KBM-7 (cell line): ENCODE measurements around the gene TPD52L1.
"Not testable (repeated sequence)": the region's sequence is repeated elsewhere in the genome, so short reads cannot be mapped to it uniquely, and the experiment has no call there.

Experiments
- DNase-seq: peaks from one replicate; pipeline ENCODE4 v3.0.0-alpha.2; 2015
- in situ Hi-C: fragments of 300-500 bp; cut with MboI; formaldehyde crosslinking; loops from 2 replicates; pipeline ENCODE4 v1.14.3; 2020; ENCODE audit warnings: low sequenced_read_pairs, low pct_unique_long_range_greater_than_20kb, mixed read lengths

The TPD52L1 gene, protein sequence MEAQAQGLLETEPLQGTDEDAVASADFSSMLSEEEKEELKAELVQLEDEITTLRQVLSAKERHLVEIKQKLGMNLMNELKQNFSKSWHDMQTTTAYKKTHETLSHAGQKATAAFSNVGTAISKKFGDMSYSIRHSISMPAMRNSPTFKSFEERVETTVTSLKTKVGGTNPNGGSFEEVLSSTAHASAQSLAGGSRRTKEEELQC

DNA sequence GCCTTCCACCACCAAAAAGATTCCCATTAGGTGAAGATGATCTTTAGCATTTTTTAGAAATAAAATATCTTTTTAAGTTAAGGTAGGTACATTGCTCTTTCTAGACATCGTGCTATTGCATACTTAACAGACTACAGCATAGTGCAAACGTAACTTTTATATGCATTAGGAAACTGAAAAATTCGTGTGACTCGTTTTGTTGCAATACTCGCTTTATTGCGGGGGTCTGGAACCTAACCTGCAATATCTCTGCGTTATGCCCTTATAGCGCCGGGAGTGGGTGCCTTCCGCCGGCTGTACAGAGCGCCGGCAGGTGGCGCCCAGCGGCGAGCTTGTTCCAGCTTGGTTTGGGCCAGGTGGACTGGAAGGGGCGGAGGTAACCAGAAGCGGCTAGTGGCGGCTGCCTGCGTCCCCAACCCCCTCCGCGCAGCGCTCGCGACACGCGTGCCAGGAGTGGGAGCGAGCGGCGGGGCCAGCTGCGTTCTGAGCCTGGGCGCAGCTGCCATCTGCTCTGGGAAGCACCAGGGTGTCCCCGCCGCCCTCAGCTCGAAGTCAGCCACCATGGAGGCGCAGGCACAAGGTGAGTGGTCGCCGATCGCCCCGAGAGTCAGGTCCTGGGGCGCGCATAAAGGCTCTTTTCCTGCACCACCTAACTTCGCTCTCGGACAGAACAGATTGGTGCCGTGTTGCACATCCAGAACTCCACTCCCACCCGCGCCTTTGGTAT, at the start of gene TPD52L1:
Gene TPD52L1 (plus strand): TSS at position 383 of the 727 bp plus-strand sequence. CDS start 179 bp downstream, at position 562.
- DNase-seq: peak; percentile 83
- in situ Hi-C loops: no loop called here

DNA sequence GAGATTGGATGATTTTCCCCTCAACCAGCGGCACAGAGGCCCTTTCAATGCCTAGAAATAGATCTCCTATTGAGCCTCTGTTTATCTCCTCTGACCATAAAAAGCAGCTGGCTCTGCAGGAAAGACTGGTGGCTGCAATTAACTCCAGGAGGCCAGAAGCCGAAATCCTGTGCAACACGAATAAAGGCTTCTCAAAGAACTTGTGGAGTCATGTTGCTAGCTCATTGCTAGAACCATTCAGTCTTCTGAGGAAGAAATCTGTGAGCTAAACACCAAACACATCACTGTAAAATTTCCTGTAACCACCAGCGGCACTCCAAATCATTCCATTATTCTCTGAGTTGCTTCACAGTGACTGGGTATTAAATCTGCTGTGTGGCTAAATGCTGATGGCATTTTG, 49.1 kb upstream of the TPD52L1 start:
- in situ Hi-C loops: loop anchor here (25.0 kb wide), 1 partner anchor 217 kb away; no protein-coding TSS in a partner anchor
- no peak for DNase-seq

DNA sequence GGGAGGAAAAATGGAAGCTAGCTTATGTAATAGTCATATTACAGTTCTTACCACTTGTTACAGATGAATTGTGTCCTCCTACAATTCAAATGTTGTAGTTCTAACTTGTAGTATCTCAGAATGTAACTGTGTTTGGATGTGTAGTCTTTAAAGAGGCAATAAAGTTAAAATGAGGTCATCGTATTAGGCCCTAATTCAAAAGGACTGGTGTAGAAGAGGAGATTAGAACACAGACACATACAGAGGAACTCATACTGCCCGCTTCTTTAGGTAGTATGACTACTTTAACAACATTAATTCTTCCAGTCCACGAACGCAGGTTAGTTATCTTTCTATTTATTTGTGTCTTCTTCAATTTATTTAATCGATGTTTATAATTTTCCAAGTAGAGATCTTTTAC, 46.5 kb upstream of the TPD52L1 start:
- DNase-seq: no peak
- in situ Hi-C loops: loop anchor here (25.0 kb wide), 1 partner anchor 220 kb away; no protein-coding TSS in a partner anchor

DNA sequence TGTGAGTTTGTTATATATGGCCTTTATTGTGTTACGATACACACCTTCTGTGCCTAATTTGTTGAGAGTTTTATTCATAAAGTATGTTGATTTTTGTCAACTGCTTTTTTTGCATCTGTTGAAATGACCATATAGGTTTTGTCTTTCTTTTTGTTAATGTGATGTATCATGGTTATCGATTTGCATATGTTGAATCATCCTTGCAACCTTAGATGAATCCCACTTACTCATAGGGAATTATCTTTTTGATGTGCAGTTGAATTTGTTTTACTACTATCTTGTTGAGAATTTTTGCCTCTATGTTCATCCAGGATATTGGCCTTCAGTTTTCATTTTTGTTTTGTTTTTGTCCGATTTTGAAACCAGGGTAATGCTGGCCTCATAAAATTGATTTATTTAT, 45.7 kb upstream of the TPD52L1 start:
- no peak for DNase-seq
- in situ Hi-C loops: loop anchor here (25.0 kb wide), 1 partner anchor 221 kb away; no protein-coding TSS in a partner anchor

DNA sequence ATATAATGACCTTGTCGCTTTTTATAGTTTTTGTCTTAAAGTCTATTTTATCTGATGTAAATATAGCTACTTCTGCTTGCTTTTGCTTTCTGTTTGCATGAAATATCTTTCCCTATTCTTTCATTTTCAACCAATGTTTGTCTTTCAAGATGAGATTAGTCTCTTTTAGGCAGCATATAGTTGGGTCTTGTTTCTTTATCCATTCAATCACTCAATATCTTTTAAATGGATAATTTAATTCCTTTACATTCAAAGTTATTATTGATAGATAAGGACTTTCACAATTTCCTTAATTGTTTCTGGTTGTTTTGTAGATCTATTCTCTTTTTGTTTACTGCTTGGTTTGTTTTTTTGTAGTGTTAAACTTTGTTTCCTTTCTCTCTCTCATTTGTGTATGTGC, 43.5 kb upstream of the TPD52L1 start:
- no peak for DNase-seq
- in situ Hi-C loops: loop anchor here (25.0 kb wide), 1 partner anchor 223 kb away; no protein-coding TSS in a partner anchor

DNA sequence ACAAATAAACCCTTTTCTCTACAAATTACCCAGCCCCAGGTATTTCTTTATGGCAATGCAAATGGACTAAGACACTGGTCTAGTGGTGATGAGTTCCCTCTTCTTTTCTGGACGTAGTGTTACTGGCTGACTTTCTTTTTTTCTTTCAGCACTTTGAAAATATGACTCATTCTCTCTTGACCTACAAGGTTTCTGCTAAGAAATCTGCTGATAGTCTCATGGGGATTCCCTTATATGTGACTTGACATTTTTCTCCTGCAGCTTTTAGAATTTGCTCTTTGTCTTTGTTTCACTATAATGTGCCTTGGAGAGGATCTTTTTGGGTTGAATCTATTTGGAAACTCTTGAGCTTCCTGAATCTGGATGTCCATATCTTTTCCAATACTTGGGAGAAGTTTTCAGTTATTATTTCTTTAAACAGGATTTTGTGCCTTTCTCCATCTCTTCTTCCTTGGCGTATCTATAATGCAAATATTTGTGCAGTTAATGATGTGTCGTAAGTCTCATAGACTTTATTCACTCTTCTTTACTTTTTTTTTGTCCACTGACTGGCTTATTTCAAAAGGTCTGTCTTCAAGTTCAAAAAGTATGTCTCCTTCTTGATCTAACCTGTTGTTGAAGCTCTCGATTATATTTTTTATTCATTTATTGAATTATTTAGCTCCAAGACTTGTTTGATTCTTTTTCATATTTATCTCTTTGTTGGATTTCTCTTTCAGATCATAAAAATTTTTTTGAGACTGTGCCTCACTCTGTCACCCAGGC, 42.2 kb upstream of the TPD52L1 start:
- in situ Hi-C loops: loop anchor here (25.0 kb wide), 1 partner anchor 224 kb away; no protein-coding TSS in a partner anchor
- DNase-seq: no peak

DNA sequence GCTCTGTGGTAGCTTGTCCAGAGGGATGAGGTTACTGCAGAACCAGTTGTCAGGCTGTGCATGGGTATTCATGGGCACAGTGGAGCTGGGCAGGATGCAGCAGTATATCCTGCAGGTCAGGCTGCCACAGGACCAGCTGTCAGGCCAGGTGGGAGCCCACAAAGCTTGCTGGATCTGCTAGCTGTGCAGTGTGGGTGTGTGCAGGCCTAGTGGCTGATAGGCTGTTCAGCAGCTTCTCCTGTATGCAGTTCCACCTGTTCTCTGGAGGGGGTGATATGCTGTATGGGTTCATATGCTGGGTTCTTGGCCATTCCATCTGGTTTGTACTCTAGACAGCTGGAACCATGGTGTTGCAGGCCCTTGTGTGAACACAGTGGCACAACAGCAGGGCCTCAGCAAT, 40.6 kb upstream of the TPD52L1 start:
- DNase-seq: no peak
- in situ Hi-C loops: loop anchor here (25.0 kb wide), 1 partner anchor 226 kb away; no protein-coding TSS in a partner anchor

DNA sequence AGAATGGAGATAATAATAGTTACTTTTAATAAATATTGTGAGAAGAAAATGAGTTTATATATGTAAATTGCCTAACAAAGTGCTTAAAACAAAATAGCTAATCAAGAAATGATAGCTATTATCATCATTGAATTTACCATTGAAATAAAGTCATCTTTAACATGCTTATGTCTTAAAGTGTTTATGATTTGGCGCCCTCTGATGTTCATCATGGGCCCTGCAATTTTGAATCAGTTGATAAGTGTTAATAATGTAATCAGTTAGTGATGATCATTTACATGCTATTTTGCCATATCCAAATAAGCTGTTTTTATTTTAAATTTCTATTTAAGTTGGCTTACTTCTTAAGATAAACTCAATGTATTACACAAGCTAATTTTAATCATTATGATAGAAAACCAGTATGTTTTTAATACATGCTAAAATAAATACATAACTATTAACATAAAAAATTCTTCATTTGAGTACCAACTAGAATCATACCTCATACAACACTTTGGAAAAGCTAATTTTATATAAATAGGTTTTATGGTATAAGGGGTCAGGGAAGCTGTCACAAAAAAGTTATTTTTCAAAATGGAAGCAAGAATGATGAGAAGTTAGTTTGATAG, 39.2 kb upstream of the TPD52L1 start:
- DNase-seq: peak; percentile 40
- in situ Hi-C loops: loop anchor here (25.0 kb wide), 1 partner anchor 227 kb away; no protein-coding TSS in a partner anchor

DNA sequence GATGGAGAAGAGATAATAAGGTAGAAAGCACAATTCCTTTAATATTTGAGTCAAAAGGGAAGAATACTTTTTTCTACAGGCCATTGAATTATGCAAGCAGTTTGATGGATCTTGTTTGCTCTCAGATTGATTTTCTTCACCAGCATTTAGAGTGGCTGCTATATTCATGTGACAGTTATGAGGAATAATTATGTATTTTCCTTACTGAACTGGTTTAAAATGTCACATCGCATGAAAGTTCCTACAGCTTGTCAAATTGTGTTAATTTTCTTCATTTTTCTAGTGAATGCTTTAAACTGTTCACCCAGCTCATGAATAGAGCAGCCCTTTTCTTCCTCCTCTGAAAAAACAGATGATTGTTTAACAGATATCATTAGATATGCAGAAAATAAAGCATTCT, 37.4 kb upstream of the TPD52L1 start:
- in situ Hi-C loops: loop anchor here (25.0 kb wide), 1 partner anchor 229 kb away; no protein-coding TSS in a partner anchor
- no peak for DNase-seq

DNA sequence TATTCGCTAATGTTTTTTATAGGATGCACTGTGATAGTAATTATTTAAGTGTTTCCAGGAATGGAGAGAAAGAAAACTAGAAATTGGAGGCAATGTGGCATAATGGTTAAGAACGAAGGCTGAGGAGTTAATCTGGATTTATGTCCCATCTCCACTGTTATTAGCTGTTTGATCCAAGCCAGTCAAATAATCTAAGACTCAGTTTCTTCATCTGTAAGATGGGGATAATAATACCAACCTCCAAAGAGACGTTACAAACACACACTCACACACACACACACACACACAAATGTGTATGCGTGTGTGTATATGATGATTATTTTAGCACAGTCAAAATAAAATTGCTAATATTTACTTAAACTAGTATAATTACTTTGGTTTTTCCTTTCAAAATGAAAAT, 36.9 kb upstream of the TPD52L1 start:
- in situ Hi-C loops: loop anchor here (25.0 kb wide), 1 partner anchor 229 kb away; no protein-coding TSS in a partner anchor
- DNase-seq: no peak

DNA sequence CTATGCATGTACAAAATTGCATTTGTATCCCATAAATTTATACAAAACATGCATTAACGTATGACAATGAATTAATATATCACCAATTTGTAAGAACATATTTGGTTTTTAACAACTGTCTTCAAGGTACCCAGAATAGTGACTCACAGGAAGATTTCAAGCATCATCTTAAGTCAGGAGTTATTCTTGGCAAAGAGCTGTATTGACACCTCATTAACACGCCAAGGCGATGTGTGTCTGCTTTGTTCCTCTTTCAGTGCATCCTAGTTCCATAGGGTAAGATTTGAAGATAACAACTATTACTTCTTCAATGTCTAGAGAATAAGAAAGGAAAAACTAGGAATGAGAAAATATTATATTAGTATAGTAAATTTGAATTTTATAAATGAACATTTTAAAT, 35.8 kb upstream of the TPD52L1 start:
- in situ Hi-C loops: loop anchor here (25.0 kb wide), 1 partner anchor 231 kb away; no protein-coding TSS in a partner anchor
- no peak for DNase-seq

DNA sequence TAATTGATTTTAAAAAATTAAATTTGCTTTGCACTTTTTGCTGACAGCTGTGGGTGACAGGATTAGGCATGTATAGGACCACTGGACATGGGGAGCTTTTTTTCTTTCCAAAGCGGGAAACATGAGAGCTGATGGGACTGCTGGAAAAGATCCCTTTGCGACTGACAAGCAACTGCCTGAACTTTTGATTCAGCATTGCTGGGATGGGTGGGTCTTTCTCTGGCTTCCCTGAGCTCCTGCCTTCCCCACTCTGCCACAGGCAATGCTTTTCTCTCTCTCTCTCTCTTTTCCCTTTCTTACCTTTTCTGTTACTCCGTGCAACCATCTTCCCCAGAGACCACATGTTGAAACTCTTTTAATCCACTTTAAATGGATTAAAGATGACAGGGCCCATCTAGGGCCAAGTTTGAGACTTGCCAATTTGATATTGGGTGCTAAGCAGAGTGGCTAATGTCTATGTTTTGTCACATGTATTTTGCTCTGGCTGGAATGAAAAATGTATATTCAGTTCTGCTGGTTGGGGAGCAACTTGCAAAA, 33.5 kb upstream of the TPD52L1 start:
- in situ Hi-C loops: loop anchor here (25.0 kb wide), 1 partner anchor 233 kb away; no protein-coding TSS in a partner anchor
- DNase-seq: no peak

DNA sequence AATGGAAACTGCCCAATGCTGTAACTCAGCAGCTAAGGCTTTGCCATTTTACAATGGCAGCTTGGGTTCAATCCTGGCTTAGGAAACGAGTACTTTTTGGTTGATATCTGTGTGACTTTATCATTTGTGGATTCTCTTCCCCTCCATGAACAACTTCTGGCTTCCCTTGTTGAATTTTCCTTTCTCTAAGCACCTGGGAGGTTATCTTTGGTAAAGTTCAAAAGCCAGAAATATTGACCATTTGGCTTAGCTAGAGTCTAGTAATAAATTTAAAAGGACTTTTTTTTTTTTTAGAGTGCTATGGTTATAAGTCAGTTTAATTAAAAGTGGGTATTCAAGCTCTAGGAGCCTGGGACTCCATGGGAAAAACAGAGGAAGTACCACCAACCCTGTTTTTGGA, 31.7 kb upstream of the TPD52L1 start:
- in situ Hi-C loops: loop anchor here (25.0 kb wide), 1 partner anchor 235 kb away; no protein-coding TSS in a partner anchor
- DNase-seq: no peak

DNA sequence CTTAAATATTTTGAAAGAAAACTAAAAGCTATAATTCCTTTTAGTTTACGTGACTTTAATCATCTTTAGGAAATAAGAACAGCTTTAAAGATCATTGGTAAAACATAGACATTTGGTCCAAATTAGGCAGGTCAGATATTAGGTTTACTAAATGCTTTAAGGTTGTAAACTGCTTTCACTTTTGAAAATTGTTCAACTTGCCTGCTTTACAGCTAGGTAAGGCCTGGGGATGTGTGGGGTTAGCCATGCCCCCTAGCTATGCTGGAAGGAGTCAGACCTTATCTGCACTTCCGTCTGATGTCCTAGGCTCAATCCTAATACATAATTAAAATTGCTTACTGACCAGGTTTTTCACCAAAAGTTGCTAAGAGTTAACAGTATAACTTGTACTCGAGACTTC, 30.5 kb upstream of the TPD52L1 start:
- in situ Hi-C loops: loop anchor here (25.0 kb wide), 1 partner anchor 236 kb away; no protein-coding TSS in a partner anchor
- no peak for DNase-seq

DNA sequence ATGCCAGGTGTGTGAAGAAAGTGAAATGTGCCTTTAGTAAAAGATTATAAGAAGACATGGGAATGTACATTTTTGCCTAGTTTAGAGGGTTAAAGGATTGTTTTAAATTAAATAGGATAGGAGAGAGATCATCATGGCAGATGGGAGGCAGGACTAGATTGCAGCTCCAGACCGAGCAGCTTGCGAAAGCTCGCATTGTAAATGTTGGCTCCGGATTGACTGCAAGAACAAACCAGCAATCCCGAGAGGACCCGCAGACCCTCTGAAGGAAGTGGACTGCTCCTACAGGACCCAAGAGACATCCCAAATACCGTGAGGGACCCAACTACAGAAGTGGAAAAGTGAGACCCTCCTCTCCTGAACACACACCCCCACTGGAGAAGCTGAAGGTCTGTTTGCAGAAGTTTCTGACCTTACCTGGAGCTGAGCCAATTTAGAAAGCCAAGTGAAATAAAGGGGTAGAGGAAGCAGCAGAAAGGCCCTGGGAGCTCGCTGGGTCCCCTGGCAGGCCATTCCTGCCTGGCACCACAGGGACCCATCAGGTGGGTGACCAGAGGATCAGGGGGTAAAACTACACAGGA, 30.0 kb upstream of the TPD52L1 start:
- in situ Hi-C loops: loop anchor here (25.0 kb wide), 1 partner anchor 236 kb away; no protein-coding TSS in a partner anchor
- DNase-seq: no peak

DNA sequence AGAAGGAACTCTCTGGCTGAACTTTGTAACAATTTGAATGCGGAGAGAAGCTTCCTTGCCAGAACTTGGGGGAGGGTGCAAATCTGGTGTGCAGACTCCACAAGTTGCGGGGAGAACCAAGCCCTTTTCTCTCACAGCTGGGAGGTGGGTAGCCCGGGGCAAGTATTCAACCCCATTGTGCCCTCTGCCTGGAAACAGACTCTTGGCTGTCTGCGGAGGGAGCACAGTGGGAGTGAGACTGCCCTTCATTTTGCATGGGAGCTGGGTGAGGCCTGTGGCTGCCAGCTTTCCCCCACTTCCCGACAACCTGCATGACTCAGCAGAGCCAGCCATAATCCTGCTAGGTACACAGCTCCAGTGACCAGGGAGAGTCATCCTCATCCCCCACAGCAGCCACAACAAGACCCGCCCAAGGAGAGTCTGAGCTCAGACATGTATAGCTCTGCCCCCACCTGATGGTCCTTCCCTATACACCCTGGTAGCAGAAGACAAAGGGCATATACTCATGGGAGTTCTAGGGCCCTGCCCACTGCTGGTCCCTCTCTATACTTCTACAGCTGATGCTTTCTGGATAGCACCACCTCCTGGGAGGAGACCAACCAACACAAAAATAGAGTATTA, 29.4 kb upstream of the TPD52L1 start:
- no peak for DNase-seq
- in situ Hi-C loops: loop anchor here (25.0 kb wide), 1 partner anchor 237 kb away; no protein-coding TSS in a partner anchor

DNA sequence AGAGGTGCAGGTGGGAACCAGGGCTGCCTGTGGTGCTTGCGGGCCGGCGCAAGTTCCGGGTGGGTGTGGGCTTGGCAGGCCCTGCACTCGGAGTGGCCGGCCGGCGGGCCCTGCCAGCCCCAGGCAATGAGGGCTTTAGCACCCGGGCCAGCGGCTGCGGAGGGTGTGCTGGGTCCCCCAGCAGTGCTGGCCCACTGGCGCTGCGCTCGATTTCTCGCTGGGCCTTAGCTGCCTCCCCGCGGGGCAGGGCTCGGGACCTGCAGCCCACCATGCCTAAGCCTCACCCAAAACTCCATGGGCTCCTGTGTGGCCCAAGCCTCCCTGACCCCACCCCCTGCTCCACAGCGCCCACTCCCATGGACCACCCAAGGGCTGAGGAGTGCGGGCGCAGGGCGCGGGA, 27.7 kb upstream of the TPD52L1 start:
- in situ Hi-C loops, DNase-seq: not testable (repeated sequence)

DNA sequence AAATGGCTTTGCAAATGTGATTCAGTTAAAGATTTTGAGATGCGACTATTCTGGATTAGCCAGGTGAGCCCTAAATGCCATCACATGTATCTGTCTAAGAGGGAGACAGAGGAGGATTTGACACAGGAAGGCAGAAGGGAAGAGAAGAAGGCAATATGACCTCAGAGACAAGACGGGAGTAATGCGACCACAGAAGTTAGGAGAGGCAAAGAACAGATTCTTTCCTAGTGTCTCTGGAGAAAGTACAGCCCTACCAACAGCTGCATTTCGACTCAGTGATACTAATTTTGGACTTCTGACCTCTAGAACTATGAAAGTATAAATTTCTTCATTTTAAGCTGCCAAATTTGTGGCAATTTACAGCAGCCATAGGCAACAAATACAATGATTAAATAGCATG, 24.2 kb upstream of the TPD52L1 start:
- in situ Hi-C loops: no loop called here

More for the DNA sequence above, 24.2 kb upstream of the TPD52L1 start:
- no peak for DNase-seq
